Measurements from ENCODE around the gene MAP3K3.

- TF ChIP-seq CTCF (IDR thresholded peaks at IDR 0.05 in 2 of 3, conservative IDR thresholded peaks at IDR 0.05 in 1 of 3; ENCODE audit: control insufficient read depth in 2 of 3, extremely low read depth in 1 of 3, insufficient read depth in 1 of 3, low read depth in 3 of 3, low read length in 3 of 3) (no peak), RELA (IDR thresholded peaks at IDR 0.05; ENCODE audit: borderline replicate concordance, partially characterized antibody) (no peak), NR2F1 (conservative IDR thresholded peaks at IDR 0.05) (no peak), SIN3A (IDR thresholded peaks at IDR 0.05; ENCODE audit: low read depth, low read length) (no peak), POLR2AphosphoS5 (IDR thresholded peaks at IDR 0.05; ENCODE audit: low read length) (no peak), EZH2 (IDR thresholded peaks at IDR 0.05; ENCODE audit: borderline replicate concordance, control insufficient read depth, low read depth, low read length) (no peak), LARP7 (IDR thresholded peaks at IDR 0.05) (no peak), RCOR1 (conservative IDR thresholded peaks at IDR 0.05; ENCODE audit: low read depth, low read length) (no peak), ATF7 (IDR thresholded peaks at IDR 0.05; ENCODE audit: low read depth) (no peak), RAD21 (IDR thresholded peaks at IDR 0.05; ENCODE audit: insufficient read depth, low read depth, low read length) (no peak), EP300 (IDR thresholded peaks at IDR 0.05; ENCODE audit: borderline replicate concordance in 1 of 2, control insufficient read depth in 1 of 2, low read depth in 2 of 2, low read length in 2 of 2) (no peak), SP1 (IDR thresholded peaks at IDR 0.05; ENCODE audit: low read depth, low read length) (no peak)
- TF ChIP-seq, protein P1, sequence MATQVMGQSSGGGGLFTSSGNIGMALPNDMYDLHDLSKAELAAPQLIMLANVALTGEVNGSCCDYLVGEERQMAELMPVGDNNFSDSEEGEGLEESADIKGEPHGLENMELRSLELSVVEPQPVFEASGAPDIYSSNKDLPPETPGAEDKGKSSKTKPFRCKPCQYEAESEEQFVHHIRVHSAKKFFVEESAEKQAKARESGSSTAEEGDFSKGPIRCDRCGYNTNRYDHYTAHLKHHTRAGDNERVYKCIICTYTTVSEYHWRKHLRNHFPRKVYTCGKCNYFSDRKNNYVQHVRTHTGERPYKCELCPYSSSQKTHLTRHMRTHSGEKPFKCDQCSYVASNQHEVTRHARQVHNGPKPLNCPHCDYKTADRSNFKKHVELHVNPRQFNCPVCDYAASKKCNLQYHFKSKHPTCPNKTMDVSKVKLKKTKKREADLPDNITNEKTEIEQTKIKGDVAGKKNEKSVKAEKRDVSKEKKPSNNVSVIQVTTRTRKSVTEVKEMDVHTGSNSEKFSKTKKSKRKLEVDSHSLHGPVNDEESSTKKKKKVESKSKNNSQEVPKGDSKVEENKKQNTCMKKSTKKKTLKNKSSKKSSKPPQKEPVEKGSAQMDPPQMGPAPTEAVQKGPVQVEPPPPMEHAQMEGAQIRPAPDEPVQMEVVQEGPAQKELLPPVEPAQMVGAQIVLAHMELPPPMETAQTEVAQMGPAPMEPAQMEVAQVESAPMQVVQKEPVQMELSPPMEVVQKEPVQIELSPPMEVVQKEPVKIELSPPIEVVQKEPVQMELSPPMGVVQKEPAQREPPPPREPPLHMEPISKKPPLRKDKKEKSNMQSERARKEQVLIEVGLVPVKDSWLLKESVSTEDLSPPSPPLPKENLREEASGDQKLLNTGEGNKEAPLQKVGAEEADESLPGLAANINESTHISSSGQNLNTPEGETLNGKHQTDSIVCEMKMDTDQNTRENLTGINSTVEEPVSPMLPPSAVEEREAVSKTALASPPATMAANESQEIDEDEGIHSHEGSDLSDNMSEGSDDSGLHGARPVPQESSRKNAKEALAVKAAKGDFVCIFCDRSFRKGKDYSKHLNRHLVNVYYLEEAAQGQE (IDR thresholded peaks at IDR 0.05; ENCODE audit: low read depth, low read length) = no peak
Observed at GRCh38 chr17:63578027-63578768, 44.0 kb upstream of the MAP3K3 start.

Data from GM12878 (cell line).